Stimulated activated CD4-positive, alpha-beta T cell treated with anti-CD3 and anti-CD28 coated beads, Interleukin-2, amount 100 ng/mL, for 4 hours (primary cell): ENCODE measurements around the gene B4GAT1.

ENCODE experiments used
- DNase-seq: peaks from one replicate; pipeline ENCODE4 v3.0.0-alpha.2; 2020; ENCODE audit warnings: low read depth

The B4GAT1 gene

DNA sequence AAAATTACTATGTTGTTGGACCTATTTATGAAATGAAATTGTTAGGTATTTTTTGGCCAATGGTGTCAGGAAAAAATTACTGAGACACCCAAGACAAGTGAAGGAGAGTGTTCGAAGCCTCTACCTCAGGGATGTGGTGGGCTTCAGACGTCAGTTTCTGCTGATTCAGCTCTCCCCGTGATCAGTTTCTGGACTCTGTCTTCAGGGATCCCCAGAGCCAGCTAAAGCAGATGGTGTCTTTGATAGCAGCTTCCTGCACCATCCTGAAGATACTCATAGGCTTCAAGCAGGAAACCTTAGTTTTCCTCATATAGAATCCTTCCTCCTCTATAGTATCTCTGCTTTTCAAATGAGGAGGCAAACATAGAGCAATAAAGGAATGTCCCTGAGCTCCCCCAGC is 38.0 kb downstream of the B4GAT1 start:
- DNase-seq, result no peak

DNA sequence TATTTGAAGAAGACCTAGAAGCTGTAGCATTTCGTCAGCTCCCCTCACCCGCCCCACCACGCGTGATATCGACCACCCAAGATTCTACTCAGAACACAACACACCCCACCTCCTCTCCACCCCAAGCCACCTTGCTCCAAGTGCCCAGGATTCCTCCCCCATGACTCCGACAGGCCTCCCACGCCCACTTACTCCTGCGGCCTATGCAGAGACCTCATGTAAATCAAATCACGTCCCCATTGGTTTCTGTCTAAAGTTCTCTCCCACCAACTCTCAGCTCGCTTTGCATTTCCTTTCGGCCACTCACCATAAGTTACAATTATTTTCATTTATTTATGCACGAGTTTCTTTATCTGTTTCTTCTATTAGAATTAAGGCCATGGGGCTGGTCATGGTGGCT is 44.8 kb downstream of the B4GAT1 start:
- no peak for DNase-seq

DNA sequence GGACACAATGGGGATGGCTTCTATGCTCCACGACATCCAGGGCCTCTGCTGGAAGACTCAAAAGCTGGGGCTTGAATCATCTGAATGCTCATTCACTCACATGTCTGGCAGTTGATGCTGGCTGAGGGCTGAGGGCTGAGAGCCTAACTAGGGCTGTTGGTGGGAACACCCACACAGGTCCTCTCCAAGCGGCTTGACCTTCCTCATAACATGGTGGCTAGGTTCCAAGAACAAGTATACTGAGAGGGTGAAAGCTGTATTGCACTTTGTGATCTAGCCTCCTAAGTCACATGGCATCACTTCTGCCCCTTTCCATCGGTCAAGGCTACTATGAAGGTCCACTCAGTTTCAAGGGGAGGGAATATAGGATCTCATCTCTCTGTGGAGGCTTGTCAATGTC is 48.2 kb downstream of the B4GAT1 start:
- no peak for DNase-seq

DNA sequence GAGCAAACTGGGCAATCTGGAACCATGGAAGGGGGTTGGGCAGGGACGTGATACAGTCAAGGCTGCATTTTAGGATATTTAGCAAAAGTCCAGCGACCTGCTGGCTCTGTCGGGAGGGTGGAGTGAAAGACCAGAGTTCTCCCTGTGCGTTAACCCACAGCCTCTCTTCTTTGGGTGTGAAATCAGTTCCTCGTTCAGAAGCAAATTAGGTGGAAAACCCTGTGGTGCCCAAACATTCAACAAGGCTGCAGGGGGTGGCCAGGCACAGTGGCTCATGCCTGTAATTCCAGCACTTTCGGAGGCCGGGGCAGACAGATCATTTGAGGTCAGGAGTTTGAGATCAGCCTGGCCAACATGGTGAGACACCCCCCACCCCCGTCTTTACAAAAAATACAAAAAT is 49.8 kb downstream of the B4GAT1 start:
- DNase-seq, result no peak
